ENCODE data around the gene TMEM187.

DNA sequence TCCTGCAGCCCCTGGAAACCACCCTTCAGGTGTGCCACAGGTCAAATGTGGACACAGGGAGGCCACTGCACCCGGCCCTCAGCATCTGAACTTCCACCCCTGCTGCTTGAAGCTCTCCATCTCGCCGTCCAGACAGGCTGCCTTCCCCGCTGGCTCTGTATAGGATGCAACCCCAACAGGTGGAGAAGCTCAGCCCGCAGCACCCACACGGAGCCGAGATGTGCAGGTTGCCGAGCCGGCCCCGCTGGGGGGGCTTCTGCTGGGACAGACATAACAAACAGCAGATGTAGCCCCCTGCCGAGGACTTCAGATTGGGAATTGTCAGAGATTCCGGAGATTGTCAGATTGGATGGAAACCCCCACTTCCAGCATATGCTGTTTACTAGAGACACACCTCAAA, 20.5 kb downstream of the TMEM187 start:
- TF ChIP-seq, protein P1, sequence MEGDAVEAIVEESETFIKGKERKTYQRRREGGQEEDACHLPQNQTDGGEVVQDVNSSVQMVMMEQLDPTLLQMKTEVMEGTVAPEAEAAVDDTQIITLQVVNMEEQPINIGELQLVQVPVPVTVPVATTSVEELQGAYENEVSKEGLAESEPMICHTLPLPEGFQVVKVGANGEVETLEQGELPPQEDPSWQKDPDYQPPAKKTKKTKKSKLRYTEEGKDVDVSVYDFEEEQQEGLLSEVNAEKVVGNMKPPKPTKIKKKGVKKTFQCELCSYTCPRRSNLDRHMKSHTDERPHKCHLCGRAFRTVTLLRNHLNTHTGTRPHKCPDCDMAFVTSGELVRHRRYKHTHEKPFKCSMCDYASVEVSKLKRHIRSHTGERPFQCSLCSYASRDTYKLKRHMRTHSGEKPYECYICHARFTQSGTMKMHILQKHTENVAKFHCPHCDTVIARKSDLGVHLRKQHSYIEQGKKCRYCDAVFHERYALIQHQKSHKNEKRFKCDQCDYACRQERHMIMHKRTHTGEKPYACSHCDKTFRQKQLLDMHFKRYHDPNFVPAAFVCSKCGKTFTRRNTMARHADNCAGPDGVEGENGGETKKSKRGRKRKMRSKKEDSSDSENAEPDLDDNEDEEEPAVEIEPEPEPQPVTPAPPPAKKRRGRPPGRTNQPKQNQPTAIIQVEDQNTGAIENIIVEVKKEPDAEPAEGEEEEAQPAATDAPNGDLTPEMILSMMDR (conservative IDR thresholded peaks at IDR 0.05; ENCODE audit: low read length): no peak
- TF ChIP-seq EZH2phosphoT487 (IDR thresholded peaks at IDR 0.05; ENCODE audit: borderline replicate concordance, low read depth, low read length): no peak
